Measurements from ENCODE around the gene LRRC59. TPM values are rescaled to one million over a fixed set of nuclear protein-coding genes. Genes with fewer than 3 reads are reported as not detected.

The LRRC59 gene
- total RNA-seq, 2 experiments from 2014 or later, result 45.0 to 47.1 TPM

DNA sequence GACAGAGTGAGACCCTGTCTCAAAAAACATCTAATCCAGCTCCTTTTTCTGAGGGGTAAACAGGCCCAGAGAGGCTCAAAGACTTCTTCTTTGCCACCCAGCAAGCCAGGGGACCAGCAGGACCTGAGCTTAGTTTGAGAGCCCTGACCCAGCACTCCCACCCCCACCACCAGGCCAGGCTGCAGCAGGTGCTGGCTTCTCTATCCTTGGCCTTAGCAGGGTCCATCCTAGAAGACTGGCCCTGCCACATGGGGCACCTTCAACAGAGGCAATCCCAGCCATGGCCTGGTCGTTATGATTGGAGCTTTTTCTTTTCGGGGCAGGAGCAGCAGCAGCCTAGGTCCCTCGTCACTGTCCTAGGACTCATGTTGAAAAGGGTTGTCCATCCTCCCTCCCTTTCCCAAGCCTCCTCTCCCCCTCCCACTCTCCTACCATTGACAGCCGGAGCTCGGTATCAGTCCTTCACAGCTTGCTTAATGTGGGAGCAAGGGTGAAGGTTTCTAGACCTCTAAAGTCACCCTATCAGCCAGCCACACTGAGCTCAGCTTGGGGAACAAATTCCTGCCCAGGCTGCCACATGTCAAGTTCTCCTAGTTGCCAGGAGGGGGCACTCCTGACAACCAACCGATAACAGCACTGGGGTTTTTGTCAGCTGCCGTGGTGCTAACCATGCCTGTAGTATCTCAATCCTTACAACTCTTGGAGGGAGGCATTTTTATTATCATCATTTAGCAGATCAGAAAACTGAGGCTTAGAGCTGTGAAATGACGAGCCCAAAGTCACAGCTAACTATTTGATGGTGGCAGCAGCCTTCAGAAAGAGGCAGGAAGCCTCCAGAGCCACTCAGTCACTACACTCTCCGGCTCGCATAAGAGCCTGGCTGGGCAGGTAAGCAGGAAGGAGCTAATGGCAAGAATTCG, 35.5 kb downstream of the LRRC59 start:
- Mint-ChIP-seq H3K4me3 (peak overlapping the region; percentile 2), H3K9me3 (no peaks in the 10 kb centered on the region), H3K27ac (peak overlapping the region; percentile 70), H3K4me1 (peaks cover 14% of the 10 kb centered on the region), H3K36me3 (no peaks in the 10 kb centered on the region), H3K27me3 (no peaks in the 10 kb centered on the region)
- ATAC-seq (ENCODE audit: low read depth), result peak; percentile 79
- POLR2A ChIA-PET, result interaction anchor here (0.8 to 3.6 kb wide), 8 partner anchors 11 to 109 kb away, joined by 3 to 35 read pairs (median 8); partner anchors contain the start of genes EME1, LRRC59, MRPL27 and XYLT2
- DNase-seq, result no peak

DNA sequence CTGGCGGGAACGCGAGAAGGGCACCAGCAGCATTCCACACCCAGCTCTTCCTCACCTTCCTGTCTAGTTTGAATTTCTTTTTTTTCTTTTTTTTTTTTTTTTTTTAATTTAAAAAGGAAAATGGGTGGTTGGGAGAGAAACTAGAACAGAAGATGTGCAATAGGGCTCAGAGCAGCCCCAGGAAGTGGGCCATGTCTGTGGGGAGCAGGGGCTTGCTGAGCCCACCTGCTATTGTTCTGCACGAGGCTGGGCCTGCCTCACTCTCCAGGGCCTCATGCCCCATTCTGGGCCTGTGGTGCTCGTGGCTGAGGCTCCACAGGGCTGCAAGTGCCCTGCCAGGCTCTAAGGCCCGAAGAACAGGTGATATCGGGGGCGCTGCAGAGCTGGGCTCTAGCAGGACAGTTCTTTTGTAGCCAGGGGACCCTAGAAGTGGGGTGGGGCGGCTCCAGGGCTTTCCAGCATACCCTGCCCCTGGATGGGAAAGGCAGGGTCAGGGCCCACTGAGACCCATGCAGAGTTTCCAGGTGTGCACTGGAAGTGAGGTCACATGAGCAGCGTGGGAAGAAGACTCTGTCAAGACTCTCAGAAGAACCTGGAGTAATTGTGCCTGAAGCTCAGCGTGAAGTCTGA, 36.7 kb downstream of the LRRC59 start:
- no peak overlapping the region for H3K4me3 Mint-ChIP-seq
- H3K36me3 Mint-ChIP-seq, result no peaks in the 10 kb centered on the region
- peak; percentile 38 for ATAC-seq (ENCODE audit: low read depth)
- no peaks in the 10 kb centered on the region for H3K27me3 Mint-ChIP-seq
- no peaks in the 10 kb centered on the region for H3K9me3 Mint-ChIP-seq
- no peak for DNase-seq
- peak overlapping the region; percentile 84 for H3K27ac Mint-ChIP-seq
- peaks cover 14% of the 10 kb centered on the region for H3K4me1 Mint-ChIP-seq
- POLR2A ChIA-PET, result interaction anchor here (0.8 to 3.6 kb wide), 4 partner anchors 12 to 36 kb away, joined by 3 to 35 read pairs (median 14); partner anchors contain the start of genes EME1, LRRC59 and MRPL27

DNA sequence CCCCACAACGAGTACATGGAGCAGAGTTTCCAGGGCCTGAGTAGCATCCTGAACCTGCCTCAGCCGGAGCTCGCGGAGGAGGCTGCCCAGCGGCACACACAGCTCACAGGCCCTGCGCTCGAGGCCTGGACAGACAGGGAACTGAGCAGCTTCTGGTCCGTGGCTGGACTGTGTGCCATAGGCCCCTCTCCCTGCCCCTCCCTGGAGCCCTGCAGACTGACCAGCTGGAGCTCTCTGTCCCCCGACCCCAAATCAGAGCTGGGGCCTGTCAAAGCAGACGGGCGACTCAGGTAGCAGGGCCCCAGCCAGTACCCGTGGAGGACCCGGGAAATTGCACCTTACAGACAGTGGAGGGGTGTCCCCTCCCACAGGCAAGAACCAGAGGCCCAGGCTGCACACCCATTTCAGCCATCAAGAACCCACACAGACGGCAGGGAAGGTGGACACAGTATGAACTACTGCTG, 37.3 kb downstream of the LRRC59 start:
- no peaks in the 10 kb centered on the region for H3K9me3 Mint-ChIP-seq
- peak overlapping the region; percentile 54 for H3K27ac Mint-ChIP-seq
- no peak overlapping the region for H3K4me3 Mint-ChIP-seq
- H3K4me1 Mint-ChIP-seq, result peaks cover 14% of the 10 kb centered on the region
- no peaks in the 10 kb centered on the region for H3K27me3 Mint-ChIP-seq
- no peak for ATAC-seq (ENCODE audit: low read depth)
- POLR2A ChIA-PET, result interaction anchor here (0.7 to 2.9 kb wide), 4 partner anchors 11 to 37 kb away, joined by 3 to 20 read pairs (median 6); partner anchors contain the start of gene LRRC59
- H3K36me3 Mint-ChIP-seq, result no peaks in the 10 kb centered on the region
- DNase-seq, result no peak

DNA sequence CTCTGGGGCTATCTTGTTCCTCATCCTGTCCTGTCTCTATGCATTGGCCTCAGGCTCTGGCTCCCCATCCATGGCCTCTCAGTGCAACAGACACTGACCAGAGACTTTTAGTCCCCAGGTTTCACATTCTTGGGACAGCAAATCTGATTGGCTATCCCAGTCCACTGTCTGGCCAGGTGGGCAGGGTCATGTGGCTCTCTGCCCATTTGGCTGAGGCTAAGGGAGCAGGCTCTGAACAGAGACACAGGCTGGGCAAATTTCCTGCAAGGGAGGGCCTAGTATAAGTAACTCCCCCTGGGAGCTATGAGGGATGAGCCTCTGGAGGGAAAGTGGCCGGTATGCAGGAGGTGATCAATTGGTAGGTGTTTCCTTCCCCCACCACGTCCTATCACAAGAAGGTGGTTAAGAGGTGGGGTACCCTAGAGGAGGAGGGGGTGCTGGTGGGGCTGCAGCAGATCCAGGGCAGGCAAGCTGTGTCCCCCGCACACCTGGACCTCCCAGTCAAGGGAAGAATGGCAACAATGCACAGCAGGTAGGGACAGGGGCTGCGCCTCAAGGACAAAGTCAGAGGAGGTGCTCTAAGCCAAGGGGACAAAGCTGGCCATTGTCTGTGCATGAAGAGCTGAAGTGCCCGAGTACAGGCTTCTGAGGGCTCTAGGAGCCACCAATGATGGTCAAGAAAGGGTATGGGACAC, 38.2 kb downstream of the LRRC59 start:
- no peak for ATAC-seq (ENCODE audit: low read depth)
- Mint-ChIP-seq H3K4me1 (peaks cover 14% of the 10 kb centered on the region), H3K36me3 (no peaks in the 10 kb centered on the region), H3K4me3 (no peak overlapping the region), H3K9me3 (no peaks in the 10 kb centered on the region), H3K27ac (peak overlapping the region; percentile 78), H3K27me3 (no peaks in the 10 kb centered on the region)
- POLR2A ChIA-PET, result interaction anchor here (0.7 kb wide), 1 partner anchor 13 kb away, joined by 4 read pairs; no protein-coding TSS in a partner anchor
- DNase-seq, result no peak

DNA sequence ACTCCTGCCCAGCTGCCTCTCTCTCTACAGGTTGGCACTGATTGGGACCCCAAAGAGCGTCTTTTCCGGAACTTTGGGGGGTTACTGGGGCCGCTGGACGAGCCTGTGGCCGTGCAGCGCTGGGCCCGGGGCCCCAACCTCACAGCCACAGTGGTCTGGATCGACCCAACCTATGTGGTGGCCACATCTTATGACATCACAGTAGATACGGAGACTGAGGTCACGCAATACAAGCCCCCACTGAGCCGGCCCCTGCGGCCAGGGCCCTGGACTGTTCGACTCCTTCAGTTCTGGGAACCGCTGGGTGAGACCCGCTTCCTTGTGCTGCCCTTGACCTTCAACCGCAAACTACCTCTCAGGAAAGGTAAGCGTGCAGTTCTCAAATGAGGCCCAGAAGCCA, 39.1 kb downstream of the LRRC59 start:
- DNase-seq (no peak), ATAC-seq (ENCODE audit: low read depth) (no peak)
- H3K27ac Mint-ChIP-seq, result no peak overlapping the region
- no peaks in the 10 kb centered on the region for H3K9me3 Mint-ChIP-seq
- POLR2A ChIA-PET, result no interaction called here
- no peak overlapping the region for H3K4me3 Mint-ChIP-seq
- peaks cover 2% of the 10 kb centered on the region for H3K36me3 Mint-ChIP-seq
- peaks cover 12% of the 10 kb centered on the region for H3K4me1 Mint-ChIP-seq
- no peaks in the 10 kb centered on the region for H3K27me3 Mint-ChIP-seq

DNA sequence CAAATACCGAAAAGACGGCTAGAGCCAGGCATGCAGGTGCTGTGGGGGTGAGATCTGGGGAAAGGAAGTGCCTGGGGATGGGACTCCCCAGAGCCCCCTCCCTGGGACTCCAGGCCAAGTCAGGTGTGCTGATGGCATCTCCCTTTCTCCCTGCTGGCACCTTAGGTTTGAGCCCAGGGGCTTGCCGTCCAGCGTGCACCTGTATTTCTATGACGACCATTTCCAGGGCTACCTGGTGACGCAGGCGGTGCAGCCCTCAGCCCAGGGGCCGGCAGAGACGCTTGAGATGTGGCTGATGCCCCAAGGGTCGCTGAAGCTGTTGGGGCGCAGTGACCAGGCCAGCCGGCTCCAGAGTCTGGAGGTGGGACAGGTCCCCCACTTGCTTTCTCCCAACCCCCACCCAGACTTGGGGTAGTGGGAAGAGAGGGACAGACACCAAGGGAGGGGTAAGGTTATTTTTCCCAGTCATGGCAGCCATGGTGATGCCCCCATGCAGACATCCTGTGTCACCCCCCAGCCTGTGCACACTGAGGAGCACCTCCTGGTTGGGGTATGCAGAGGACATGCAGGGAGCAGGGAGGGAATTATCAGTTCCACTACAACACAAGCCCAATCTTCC, 40.3 kb downstream of the LRRC59 start:
- no peak for ATAC-seq (ENCODE audit: low read depth)
- H3K27me3 Mint-ChIP-seq, result no peaks in the 10 kb centered on the region
- no peak overlapping the region for H3K4me3 Mint-ChIP-seq
- POLR2A ChIA-PET, result no interaction called here
- H3K9me3 Mint-ChIP-seq, result no peaks in the 10 kb centered on the region
- H3K4me1 Mint-ChIP-seq, result peaks cover 6% of the 10 kb centered on the region
- DNase-seq, result peak; percentile 25
- peaks cover 3% of the 10 kb centered on the region for H3K36me3 Mint-ChIP-seq
- H3K27ac Mint-ChIP-seq, result no peak overlapping the region

DNA sequence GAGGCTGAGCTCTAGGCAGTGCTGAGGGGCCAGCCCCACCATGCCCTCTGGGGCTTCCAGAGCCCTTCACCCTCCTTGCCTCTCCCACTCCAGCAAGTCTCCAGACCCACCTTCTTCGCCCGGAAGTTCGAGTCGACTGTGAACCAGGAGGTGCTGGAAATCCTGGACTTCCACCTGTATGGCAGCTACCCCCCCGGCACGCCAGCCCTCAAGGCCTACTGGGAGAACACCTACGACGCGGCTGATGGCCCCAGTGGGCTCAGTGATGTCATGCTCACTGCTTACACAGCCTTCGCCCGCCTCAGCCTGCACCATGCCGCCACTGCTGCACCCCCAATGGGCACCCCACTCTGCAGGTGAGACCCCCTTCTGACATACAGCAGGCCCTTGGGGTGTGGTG, 40.9 kb downstream of the LRRC59 start:
- Mint-ChIP-seq H3K4me3 (no peak overlapping the region), H3K27ac (no peak overlapping the region), H3K27me3 (no peaks in the 10 kb centered on the region), H3K36me3 (peaks cover 3% of the 10 kb centered on the region), H3K4me1 (peaks cover 4% of the 10 kb centered on the region), H3K9me3 (no peaks in the 10 kb centered on the region)
- ATAC-seq (ENCODE audit: low read depth), result no peak
- POLR2A ChIA-PET, result no interaction called here
- DNase-seq, result peak; percentile 12

DNA sequence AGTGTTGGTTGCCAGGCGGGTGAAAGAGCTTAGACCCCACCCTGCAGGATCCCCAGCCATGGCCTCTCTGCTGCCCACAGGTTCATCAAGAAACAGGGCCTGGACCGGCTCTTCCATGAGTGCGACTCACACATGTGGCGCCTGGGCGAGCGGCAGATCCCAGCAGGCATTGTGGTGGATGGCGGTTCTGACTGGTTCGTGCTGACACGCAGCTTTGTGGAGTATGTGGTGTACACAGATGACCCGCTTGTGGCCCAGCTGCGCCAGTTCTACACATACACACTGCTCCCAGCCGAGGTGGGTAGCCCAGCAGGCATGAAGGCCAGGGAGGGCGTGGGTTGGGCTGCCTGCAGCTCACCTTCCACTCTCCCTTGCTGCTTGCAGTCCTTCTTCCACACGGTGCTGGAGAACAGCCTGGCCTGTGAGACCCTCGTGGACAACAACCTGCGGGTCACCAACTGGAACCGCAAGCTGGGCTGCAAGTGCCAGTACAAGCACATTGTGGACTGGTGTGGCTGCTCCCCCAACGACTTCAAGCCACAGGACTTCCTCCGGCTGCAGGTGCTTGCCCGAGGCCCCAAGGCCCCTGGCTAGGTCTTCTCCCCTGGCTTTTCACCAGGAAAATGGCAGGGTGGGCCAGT, 41.5 kb downstream of the LRRC59 start:
- no peak overlapping the region for H3K4me3 Mint-ChIP-seq
- ATAC-seq (ENCODE audit: low read depth) (no peak), DNase-seq (peak; percentile 25)
- POLR2A ChIA-PET, result interaction anchor here (0.6 kb wide), 1 partner anchor 1875 kb away, joined by 3 read pairs; no protein-coding TSS in a partner anchor
- H3K4me1 Mint-ChIP-seq, result peaks cover 4% of the 10 kb centered on the region
- H3K27ac Mint-ChIP-seq, result no peak overlapping the region
- H3K36me3 Mint-ChIP-seq, result peaks cover 3% of the 10 kb centered on the region
- H3K27me3 Mint-ChIP-seq, result no peaks in the 10 kb centered on the region
- H3K9me3 Mint-ChIP-seq, result no peaks in the 10 kb centered on the region

DNA sequence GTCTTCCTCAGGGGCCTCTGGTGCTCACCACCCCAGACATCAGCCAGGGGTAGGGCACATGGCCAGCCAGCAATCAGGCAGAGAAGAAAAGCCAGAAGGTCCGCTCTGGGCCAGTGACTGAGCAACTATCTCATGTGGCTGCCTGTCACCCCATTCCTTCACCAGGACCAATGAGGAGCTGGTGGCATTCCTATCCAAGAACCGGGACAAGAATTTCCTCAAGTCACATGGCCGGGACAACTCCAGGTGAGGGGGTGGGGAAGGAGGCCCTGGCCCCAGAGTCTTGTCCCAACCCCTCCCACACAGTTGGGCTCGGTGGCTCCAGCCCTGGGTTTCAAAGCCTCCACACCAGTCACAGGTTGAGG, 42.0 kb downstream of the LRRC59 start:
- H3K36me3 Mint-ChIP-seq, result peaks cover 3% of the 10 kb centered on the region
- ATAC-seq (ENCODE audit: low read depth) (no peak), DNase-seq (no peak)
- no peaks in the 10 kb centered on the region for H3K9me3 Mint-ChIP-seq
- H3K27me3 Mint-ChIP-seq, result no peaks in the 10 kb centered on the region
- H3K4me3 Mint-ChIP-seq, result no peak overlapping the region
- H3K4me1 Mint-ChIP-seq, result peaks cover 2% of the 10 kb centered on the region
- POLR2A ChIA-PET, result interaction anchor here (0.6 kb wide), 1 partner anchor 1874 kb away, joined by 3 read pairs; no protein-coding TSS in a partner anchor
- no peak overlapping the region for H3K27ac Mint-ChIP-seq

DNA sequence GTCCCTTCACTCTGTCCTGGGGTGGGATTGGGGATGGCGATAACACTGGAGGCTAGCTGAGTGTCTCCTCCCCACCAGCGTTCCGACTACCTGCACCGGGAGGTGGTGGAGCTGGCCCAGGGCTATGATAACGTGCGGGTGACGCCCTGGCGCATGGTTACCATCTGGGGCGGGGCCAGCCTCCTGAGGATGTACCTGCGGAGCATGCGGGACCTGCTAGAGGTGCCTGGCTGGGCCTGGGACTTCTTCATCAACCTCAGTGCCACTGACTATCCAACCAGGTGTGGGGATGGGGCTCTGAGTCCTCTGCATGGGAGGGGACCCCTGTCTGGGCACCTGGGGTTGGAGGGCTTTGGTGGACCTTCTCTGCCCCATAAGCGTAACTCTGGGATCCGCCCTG, 42.5 kb downstream of the LRRC59 start:
- Mint-ChIP-seq H3K27ac (no peak overlapping the region), H3K27me3 (no peaks in the 10 kb centered on the region), H3K4me3 (no peak overlapping the region), H3K9me3 (no peaks in the 10 kb centered on the region), H3K4me1 (peaks cover 2% of the 10 kb centered on the region), H3K36me3 (peaks cover 3% of the 10 kb centered on the region)
- ATAC-seq (ENCODE audit: low read depth) (no peak), DNase-seq (peak; percentile 22)
- POLR2A ChIA-PET, result no interaction called here

DNA sequence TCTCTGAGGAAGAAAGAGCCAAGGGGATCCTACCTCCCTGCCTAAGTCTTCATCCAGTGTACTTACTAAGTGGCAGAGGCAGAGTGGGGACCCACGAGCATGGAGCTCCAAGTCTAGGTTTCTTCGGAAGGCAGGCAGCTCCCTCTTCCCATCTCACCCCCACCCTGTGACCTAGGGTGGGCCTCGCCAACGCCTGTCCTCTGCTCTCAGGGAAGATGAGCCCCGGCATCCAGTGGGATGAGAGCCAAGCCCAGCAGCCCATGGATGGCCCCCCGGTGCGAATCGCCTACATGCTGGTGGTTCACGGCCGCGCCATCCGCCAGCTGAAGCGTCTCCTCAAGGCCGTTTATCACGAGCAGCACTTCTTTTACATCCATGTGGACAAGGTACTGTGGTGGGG, 43.1 kb downstream of the LRRC59 start:
- H3K27me3 Mint-ChIP-seq, result no peaks in the 10 kb centered on the region
- POLR2A ChIA-PET, result no interaction called here
- H3K36me3 Mint-ChIP-seq, result peaks cover 6% of the 10 kb centered on the region
- DNase-seq (peak; percentile 17), ATAC-seq (ENCODE audit: low read depth) (no peak)
- no peak overlapping the region for H3K27ac Mint-ChIP-seq
- H3K4me1 Mint-ChIP-seq, result peaks cover under 1% of the 10 kb centered on the region
- no peak overlapping the region for H3K4me3 Mint-ChIP-seq
- H3K9me3 Mint-ChIP-seq, result no peaks in the 10 kb centered on the region

DNA sequence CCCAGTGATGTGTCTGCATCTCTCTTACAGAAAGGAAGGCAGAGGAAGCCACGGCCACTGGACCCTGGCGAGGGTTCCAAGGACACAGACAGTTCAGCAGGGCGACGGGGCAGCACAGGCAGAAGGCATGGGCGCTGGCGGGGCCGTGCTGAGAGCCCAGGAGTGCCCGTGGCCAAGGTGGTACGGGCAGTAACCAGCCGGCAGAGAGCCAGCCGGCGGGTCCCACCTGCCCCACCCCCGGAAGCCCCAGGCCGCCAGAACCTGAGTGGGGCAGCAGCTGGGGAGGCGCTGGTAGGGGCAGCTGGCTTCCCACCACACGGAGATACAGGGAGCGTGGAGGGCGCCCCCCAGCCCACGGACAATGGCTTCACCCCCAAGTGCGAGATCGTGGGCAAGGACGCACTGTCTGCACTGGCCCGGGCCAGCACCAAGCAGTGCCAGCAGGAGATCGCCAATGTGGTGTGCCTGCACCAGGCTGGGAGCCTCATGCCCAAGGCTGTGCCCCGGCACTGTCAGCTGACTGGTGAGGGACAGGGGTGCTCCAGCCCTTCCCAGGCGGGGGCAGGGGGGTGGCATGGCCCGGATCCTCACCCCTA, 43.6 kb downstream of the LRRC59 start:
- peaks cover 3% of the 10 kb centered on the region for H3K4me1 Mint-ChIP-seq
- POLR2A ChIA-PET, result no interaction called here
- H3K9me3 Mint-ChIP-seq, result no peaks in the 10 kb centered on the region
- no peak overlapping the region for H3K27ac Mint-ChIP-seq
- peak; percentile 28 for DNase-seq
- H3K4me3 Mint-ChIP-seq, result no peak overlapping the region
- H3K36me3 Mint-ChIP-seq, result peaks cover 6% of the 10 kb centered on the region
- ATAC-seq (ENCODE audit: low read depth), result no peak
- no peaks in the 10 kb centered on the region for H3K27me3 Mint-ChIP-seq

Measured in activated naive CD8-positive, alpha-beta T cell treated with anti-CD3 and anti-CD28 coated beads, Interleukin-2, amount 10 ng/mL, durations not matched to agents 7 days and 5 days (primary cell).